Smooth muscle cell (in vitro differentiated cells): ENCODE measurements around the gene ROPN1L. TPM values are rescaled to one million over a fixed set of nuclear protein-coding genes. Genes with fewer than 3 reads are reported as not detected.

Source experiments
- DNase-seq: peaks from one replicate; lab custom pipeline; 2025; ENCODE audit not compliant: unreplicated experiment; lab: John Stamatoyannopoulos, UW
- H2AFZ ChIP-seq: fragments of 200-600 bp; sonication (generic); 2 replicates; pipeline ENCODE4 v1.6.0; 2016; ENCODE audit warnings: antibody characterized with exemption, low read depth, mild to moderate bottlenecking
- H3F3A ChIP-seq: fragments of 200-600 bp; sonication (generic); 2 replicates; pipeline ENCODE4 v1.6.0; 2017; ENCODE audit warnings: antibody characterized with exemption, low read depth
- H3K27ac ChIP-seq: fragments of 200-600 bp; sonication (generic); 2 replicates; pipeline ENCODE4 v1.5.1; 2016; ENCODE audit warnings: low read depth, mild to moderate bottlenecking
- H3K27me3 ChIP-seq: fragments of 200-600 bp; sonication (generic); 2 replicates; pipeline ENCODE4 v1.6.1; 2016; ENCODE audit warnings: low read depth, mild to moderate bottlenecking
- H3K36me3 ChIP-seq: fragments of 200-600 bp; sonication (generic); 2 replicates; pipeline ENCODE4 v1.5.1; 2016; ENCODE audit warnings: low read depth
- H3K4me1 ChIP-seq: fragments of 200-600 bp; sonication (generic); 2 replicates; pipeline ENCODE4 v1.5.1; 2016; ENCODE audit warnings: low read depth
- H3K4me2 ChIP-seq: fragments of 200-600 bp; sonication (generic); 2 replicates; pipeline ENCODE4 v1.6.0; 2016; ENCODE audit warnings: mild to moderate bottlenecking
- H3K4me3 ChIP-seq: fragments of 200-600 bp; sonication (generic); 2 replicates; pipeline ENCODE4 v1.5.1; 2016; ENCODE audit warnings: mild to moderate bottlenecking
- H3K79me2 ChIP-seq: fragments of 200-600 bp; sonication (generic); 2 replicates; pipeline ENCODE4 v1.6.0; 2016; ENCODE audit warnings: low read depth, mild to moderate bottlenecking
- H3K9ac ChIP-seq: fragments of 200-600 bp; sonication (generic); 2 replicates; pipeline ENCODE4 v1.6.0; 2016; ENCODE audit warnings: low read depth
- H3K9me3 ChIP-seq: fragments of 200-600 bp; sonication (generic); replicated peaks from 2 replicates; pipeline ENCODE4 v1.5.1; 2016; ENCODE audit warnings: low read depth
- H4K20me1 ChIP-seq: fragments of 200-600 bp; sonication (generic); 2 replicates; pipeline ENCODE4 v1.6.0; 2016; ENCODE audit warnings: low read depth
- WGBS: methylation state at CpG from one replicate; pipeline ENCODE4 v1.1.7; 2016; ENCODE audit warnings: low lambda C conversion rate; 5-methylcytosine and 5-hydroxymethylcytosine counted together
- polyA plus RNA-seq: library from polyadenylated mRNA; unstranded; fragments of >200 nt; fragmentation: Nextera tagmentation; extraction: Ambion mirVana; gene quantifications from 2 replicates; pipeline ENCODE4 v1.2.1, GENCODE V29; 2016
- total RNA-seq: library from RNA; depleted of rRNA; stranded (reverse); fragments of >200 nt; gene quantifications from 2 replicates; pipeline ENCODE4 v1.2.3, GENCODE V29; 2014
- TF ChIP-seq, protein P1 (sequence below): fragments of 200-600 bp; sonication (generic); IDR thresholded peaks from 2 replicates; pipeline ENCODE4 v1.5.1; 2017; ENCODE audit warnings: borderline replicate concordance, mild to moderate bottlenecking, antibody characterized with exemption; ENCODE audit not compliant: insufficient read depth, poor library complexity, severe bottlenecking

Gene ROPN1L
- total and polyA plus RNA-seq, 2 experiments from 2014 or later, result 3.0 TPM; not detected in 1

DNA sequence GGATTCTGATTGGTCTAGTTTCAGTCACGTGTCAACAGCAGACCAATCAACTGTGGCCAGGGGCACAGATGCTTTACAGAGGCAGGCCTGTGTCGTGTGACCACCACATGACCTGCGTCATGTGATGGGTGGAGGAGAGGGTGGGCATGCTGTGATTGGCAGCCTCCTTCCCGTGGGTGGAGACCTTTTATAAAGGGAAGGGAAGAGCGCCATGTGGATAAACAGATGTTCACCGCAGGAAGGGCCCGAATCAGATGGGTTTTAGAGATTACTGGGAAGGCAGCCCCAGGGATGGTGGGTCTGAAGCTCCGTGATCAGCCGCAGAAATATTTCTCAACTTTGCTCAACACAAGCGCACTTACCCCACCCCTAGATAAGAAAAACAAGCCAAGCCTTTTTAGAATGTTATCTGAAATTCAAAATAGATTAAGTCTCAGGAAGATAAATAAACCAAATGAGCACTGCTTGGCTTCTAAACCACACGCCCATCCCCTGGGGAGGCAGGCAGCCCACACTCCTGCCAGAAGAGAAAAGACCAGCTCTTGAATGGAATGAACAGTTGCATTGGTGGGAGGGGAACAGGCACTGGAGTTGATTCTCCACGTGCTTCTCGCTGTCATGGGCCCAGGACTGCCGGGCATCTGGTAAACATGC, 43.6 kb downstream of the ROPN1L start:
- H3K27ac ChIP-seq, result no peak overlapping the region
- H3K79me2 ChIP-seq, result no peaks in the 10 kb centered on the region
- no peaks in the 10 kb centered on the region for H4K20me1 ChIP-seq
- H3K27me3 ChIP-seq, result no peaks in the 10 kb centered on the region
- H3K36me3 ChIP-seq, result no peaks in the 10 kb centered on the region
- H3K4me2 ChIP-seq, result no peak overlapping the region
- 43% methylated on average over 14 of the region's 14 CpGs for WGBS
- no peaks in the 10 kb centered on the region for H3F3A ChIP-seq
- no peak overlapping the region for H2AFZ ChIP-seq
- no peak overlapping the region for H3K4me3 ChIP-seq
- no peaks in the 10 kb centered on the region for H3K4me1 ChIP-seq
- H3K9ac ChIP-seq, result no peak overlapping the region
- DNase-seq, result no peak
- TF ChIP-seq, protein P1, sequence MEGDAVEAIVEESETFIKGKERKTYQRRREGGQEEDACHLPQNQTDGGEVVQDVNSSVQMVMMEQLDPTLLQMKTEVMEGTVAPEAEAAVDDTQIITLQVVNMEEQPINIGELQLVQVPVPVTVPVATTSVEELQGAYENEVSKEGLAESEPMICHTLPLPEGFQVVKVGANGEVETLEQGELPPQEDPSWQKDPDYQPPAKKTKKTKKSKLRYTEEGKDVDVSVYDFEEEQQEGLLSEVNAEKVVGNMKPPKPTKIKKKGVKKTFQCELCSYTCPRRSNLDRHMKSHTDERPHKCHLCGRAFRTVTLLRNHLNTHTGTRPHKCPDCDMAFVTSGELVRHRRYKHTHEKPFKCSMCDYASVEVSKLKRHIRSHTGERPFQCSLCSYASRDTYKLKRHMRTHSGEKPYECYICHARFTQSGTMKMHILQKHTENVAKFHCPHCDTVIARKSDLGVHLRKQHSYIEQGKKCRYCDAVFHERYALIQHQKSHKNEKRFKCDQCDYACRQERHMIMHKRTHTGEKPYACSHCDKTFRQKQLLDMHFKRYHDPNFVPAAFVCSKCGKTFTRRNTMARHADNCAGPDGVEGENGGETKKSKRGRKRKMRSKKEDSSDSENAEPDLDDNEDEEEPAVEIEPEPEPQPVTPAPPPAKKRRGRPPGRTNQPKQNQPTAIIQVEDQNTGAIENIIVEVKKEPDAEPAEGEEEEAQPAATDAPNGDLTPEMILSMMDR, result no peak
- H3K9me3 ChIP-seq, result no peaks in the 10 kb centered on the region

DNA sequence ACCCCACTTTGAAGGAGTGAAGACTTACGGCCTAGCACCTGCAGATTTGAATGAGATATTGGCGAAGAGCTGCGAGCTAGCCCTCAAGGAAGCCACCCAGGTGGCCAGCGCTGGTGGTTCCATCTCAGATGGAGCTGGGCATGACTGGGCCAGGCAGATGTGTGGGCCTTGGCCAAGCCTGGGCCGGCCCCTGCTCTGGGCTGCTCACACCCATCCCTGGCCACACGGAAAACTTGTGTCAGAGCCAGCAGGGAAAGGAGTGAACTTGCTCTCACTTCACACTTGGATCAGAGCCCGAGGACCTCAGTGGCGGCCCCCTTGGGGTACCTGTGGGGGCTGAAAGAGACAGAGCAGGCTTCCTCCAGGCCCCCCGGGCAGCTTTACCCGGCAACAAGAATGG, 44.2 kb downstream of the ROPN1L start:
- Histone ChIP-seq H3K4me1 (no peaks in the 10 kb centered on the region), H3K27ac (no peak overlapping the region), H3K9me3 (no peaks in the 10 kb centered on the region), H3K27me3 (no peaks in the 10 kb centered on the region), H2AFZ (no peak overlapping the region), H3K4me3 (no peak overlapping the region), H3F3A (no peaks in the 10 kb centered on the region), H3K36me3 (no peaks in the 10 kb centered on the region), H3K79me2 (no peaks in the 10 kb centered on the region), H3K9ac (no peak overlapping the region), H3K4me2 (no peak overlapping the region), H4K20me1 (no peaks in the 10 kb centered on the region)
- WGBS, result 96% methylated on average over 10 of the region's 10 CpGs
- TF ChIP-seq, protein P1, result no peak
- DNase-seq, result no peak

DNA sequence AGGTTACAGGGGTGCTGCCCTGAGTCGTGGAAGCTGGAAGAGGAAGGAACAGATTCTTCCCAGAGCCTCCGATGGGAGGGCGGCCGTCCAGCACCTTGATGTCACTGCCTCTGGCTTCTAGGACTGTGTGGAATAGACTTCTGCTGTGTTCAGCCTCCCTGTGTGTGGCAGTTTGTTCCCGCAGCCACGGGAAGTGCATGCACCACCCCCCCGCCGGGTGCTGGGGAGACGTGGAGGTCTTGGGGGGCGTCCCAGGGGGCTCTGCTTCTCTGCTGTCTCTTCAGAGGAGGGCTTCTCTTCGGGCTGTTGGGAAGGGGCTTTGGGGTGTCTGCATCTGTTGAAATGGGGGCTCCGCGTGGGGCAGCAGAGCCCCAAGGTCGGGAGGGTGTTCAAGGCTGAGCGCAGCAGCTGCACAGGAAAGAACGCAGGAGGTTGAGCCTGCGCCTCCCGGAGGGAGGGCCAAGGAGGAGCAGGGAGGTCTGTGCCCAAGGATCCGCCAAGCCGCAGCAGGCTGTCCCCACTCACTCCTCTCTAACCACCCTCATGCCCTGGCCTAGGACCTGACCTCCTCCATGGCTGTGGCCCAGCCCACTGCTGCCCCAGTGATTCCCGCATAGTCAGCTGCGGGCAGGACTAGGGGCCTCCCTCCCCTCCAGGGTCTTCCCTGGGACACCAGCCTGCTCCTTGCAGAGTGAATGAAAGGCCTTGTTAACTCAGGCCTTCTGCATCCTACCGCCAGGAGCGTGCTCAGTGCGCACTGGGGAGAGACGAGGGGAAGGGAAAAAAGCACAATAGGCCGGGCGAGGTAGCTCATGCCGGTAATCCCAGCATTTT, 45.0 kb downstream of the ROPN1L start:
- TF ChIP-seq, protein P1, result no peak
- no peaks in the 10 kb centered on the region for H4K20me1 ChIP-seq
- WGBS, result 96% methylated on average over 29 of the region's 29 CpGs
- H3K4me2 ChIP-seq, result no peak overlapping the region
- no peak overlapping the region for H3K27ac ChIP-seq
- H3K4me3 ChIP-seq, result no peak overlapping the region
- H3K4me1 ChIP-seq, result no peaks in the 10 kb centered on the region
- H3K9ac ChIP-seq, result no peak overlapping the region
- H3K27me3 ChIP-seq, result no peaks in the 10 kb centered on the region
- no peaks in the 10 kb centered on the region for H3F3A ChIP-seq
- DNase-seq, result no peak
- H2AFZ ChIP-seq, result no peak overlapping the region
- H3K79me2 ChIP-seq, result no peaks in the 10 kb centered on the region
- H3K36me3 ChIP-seq, result no peaks in the 10 kb centered on the region
- no peaks in the 10 kb centered on the region for H3K9me3 ChIP-seq

DNA sequence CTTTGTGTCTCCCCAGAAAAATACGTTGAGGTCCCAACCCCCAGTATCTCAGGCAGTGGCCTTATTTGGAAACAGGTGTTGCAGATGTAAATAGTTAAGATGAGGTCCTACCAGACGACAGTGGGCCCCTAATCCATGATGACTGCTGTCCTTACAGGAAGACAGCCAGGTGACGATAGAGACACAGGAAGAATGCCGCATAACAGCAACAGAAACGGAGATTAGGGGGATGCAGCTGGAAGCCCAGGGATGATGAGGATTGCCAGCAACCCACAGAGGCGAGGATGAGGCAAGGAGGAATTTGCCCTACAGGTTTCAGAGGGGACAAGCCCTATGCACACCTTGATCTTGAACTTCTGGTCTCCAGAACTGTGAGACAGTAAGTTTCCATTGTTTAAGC, 46.5 kb downstream of the ROPN1L start:
- H3K27ac ChIP-seq, result no peak overlapping the region
- H3K79me2 ChIP-seq, result no peaks in the 10 kb centered on the region
- H3K36me3 ChIP-seq, result no peaks in the 10 kb centered on the region
- H3K27me3 ChIP-seq, result no peaks in the 10 kb centered on the region
- H3F3A ChIP-seq, result no peaks in the 10 kb centered on the region
- H3K4me1 ChIP-seq, result no peaks in the 10 kb centered on the region
- H3K4me2 ChIP-seq, result no peak overlapping the region
- no peak overlapping the region for H3K4me3 ChIP-seq
- TF ChIP-seq, protein P1, result no peak
- H2AFZ ChIP-seq, result no peak overlapping the region
- DNase-seq, result no peak
- WGBS, result 77% methylated on average over 6 of the region's 6 CpGs
- no peaks in the 10 kb centered on the region for H4K20me1 ChIP-seq
- no peak overlapping the region for H3K9ac ChIP-seq
- H3K9me3 ChIP-seq, result no peaks in the 10 kb centered on the region
